SU-DHL-6 (cell line): ENCODE data around the gene WIPI1.

Experiments
- H2AFZ ChIP-seq: fragments of 200-600 bp; sonication (generic); 2 replicates; pipeline ENCODE4 v1.6.1; 2014; ENCODE audit warnings: low read depth, mild to moderate bottlenecking, moderate library complexity, mixed read lengths, antibody characterized with exemption, low read length; ENCODE audit not compliant: severe bottlenecking
- H3F3A ChIP-seq: fragments of 200-600 bp; shearing (Covaris generic); 2 replicates; pipeline ENCODE4 v1.6.0; 2016; ENCODE audit warnings: antibody characterized with exemption, mild to moderate bottlenecking; ENCODE audit not compliant: insufficient read depth
- H3K27ac ChIP-seq: fragments of 200-600 bp; sonication (generic); 2 replicates; pipeline ENCODE4 v1.5.1; 2016; ENCODE audit warnings: low read depth, mild to moderate bottlenecking, low read length, moderate library complexity, mixed read lengths
- H3K27me3 ChIP-seq: fragments of 200-600 bp; sonication (generic), shearing (Covaris generic); 2 replicates; pipeline ENCODE4 v1.6.0; 2014; ENCODE audit warnings: mild to moderate bottlenecking, low read length
- H3K36me3 ChIP-seq: fragments of 200-600 bp; sonication (generic); 2 replicates; pipeline ENCODE4 v1.6.1; 2014; ENCODE audit warnings: mild to moderate bottlenecking, low read length, mixed read lengths
- H3K4me2 ChIP-seq: fragments of 300-600, 200-600 bp; shearing (Covaris generic), sonication (generic); 2 replicates; pipeline ENCODE4 v1.6.0; 2014; ENCODE audit warnings: low read length, low read depth, mild to moderate bottlenecking; ENCODE audit not compliant: poor library complexity, severe bottlenecking
- H3K4me3 ChIP-seq: fragments of 200-600 bp; sonication (generic); 2 replicates; pipeline ENCODE4 v1.5.1; 2014; ENCODE audit warnings: antibody characterized with exemption, low read length, mild to moderate bottlenecking, mixed read lengths; ENCODE audit not compliant: insufficient read depth, poor library complexity, severe bottlenecking
- H3K79me2 ChIP-seq: fragments of 200-600 bp; sonication (generic); 2 replicates; pipeline ENCODE4 v1.6.1; 2014; ENCODE audit warnings: mild to moderate bottlenecking, low read length, moderate library complexity; ENCODE audit not compliant: insufficient read depth
- H3K9ac ChIP-seq: fragments of 200-600 bp; sonication (generic); 2 replicates; pipeline ENCODE4 v1.7.0; 2014; ENCODE audit warnings: mild to moderate bottlenecking, low read length
- H3K9me2 ChIP-seq: fragments of 200-600 bp; sonication (generic); replicated peaks from 2 replicates; pipeline ENCODE4 v1.6.1; 2014; ENCODE audit warnings: low read length; ENCODE audit not compliant: insufficient read depth
- H3K9me3 ChIP-seq: fragments of 200-600 bp; sonication (generic); 2 replicates; pipeline ENCODE4 v1.6.1; 2014; ENCODE audit warnings: low read length, mixed read lengths; ENCODE audit not compliant: insufficient read depth
- H4K20me1 ChIP-seq: fragments of 200-600 bp; sonication (generic); 2 replicates; pipeline ENCODE4 v1.6.1; 2014; ENCODE audit warnings: low read depth, mild to moderate bottlenecking, antibody characterized with exemption, low read length, moderate library complexity, mixed read lengths
- EZH2phosphoT487 ChIP-seq: fragments of 200-600 bp; sonication (generic), shearing (Covaris generic); conservative IDR thresholded peaks from 2 replicates; pipeline ENCODE4 v1.6.1; 2018; ENCODE audit warnings: mild to moderate bottlenecking, antibody characterized with exemption, low read length, moderate library complexity, mixed read lengths
- TF ChIP-seq, protein P1 (sequence below): fragments of 200-600 bp; sonication (generic); IDR thresholded peaks from one replicate; pipeline ENCODE4 v1.5.1; 2017; ENCODE audit warnings: antibody characterized with exemption, mild to moderate bottlenecking, low read length, moderate library complexity; ENCODE audit not compliant: insufficient read depth, poor library complexity, severe bottlenecking

The WIPI1 gene

DNA sequence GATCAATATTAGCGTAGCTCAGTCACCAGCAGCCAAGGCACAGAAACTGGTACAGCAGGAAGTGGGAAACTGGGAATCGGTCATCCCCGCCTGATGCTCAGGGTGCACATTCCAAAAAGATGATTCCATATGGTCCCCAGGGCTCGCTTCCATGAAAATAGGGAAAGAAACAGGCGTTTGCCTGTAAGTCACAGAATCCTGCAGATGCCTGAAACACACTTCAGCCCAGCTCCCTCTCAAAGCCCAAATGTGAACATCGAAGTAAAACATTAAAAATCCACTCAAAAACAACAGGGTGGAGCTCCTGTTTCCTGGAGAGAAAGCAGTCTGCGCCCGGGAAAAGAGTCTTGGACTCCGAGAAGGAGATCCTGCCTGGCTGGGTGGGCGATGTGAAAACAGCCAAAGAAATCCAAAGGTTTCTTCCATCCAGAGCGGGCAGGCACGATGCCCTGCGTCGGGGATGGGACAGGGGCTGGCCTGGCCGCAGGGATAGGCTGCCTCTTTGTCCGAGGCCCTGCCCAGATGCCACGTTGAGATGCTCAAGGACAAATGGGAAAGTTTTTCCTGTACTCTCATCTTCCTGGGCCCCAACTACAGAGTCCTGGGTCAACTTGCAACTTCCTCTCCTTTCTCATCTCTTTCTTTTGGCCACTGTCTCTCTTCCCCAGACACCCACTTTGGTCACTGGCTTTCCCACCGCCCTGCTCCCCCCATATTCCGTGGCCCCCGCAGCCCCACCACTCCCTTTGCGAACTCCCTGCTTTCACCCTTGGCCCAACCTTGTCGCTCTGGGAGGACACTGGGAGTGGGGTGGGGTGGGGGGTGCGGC is 743 bp downstream of the WIPI1 start:
- Histone ChIP-seq H3K27ac (no peak overlapping the region), H3K79me2 (no peaks in the 10 kb centered on the region)

DNA sequence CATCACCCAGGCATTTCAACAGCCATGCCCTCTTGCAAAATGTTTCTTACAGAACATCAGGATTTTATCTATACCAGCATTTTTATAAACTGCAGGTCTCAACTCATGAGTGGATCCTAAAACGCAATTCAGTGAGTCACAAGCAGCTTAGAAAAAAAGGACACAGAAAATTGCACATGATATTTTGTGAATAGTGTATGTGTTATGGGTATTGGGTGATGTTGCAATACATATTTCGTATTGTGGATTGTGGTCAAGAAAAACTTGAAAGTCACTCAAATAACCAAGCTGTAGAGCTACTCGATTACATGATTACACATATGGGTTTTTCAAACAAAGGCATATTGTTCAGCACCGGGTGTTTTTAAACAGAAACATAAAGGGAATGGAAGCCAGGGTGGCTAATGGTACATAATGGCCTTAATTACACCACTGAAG is 1.4 kb downstream of the WIPI1 start:
- TF ChIP-seq EZH2phosphoT487: no peak
- TF ChIP-seq, protein P1, sequence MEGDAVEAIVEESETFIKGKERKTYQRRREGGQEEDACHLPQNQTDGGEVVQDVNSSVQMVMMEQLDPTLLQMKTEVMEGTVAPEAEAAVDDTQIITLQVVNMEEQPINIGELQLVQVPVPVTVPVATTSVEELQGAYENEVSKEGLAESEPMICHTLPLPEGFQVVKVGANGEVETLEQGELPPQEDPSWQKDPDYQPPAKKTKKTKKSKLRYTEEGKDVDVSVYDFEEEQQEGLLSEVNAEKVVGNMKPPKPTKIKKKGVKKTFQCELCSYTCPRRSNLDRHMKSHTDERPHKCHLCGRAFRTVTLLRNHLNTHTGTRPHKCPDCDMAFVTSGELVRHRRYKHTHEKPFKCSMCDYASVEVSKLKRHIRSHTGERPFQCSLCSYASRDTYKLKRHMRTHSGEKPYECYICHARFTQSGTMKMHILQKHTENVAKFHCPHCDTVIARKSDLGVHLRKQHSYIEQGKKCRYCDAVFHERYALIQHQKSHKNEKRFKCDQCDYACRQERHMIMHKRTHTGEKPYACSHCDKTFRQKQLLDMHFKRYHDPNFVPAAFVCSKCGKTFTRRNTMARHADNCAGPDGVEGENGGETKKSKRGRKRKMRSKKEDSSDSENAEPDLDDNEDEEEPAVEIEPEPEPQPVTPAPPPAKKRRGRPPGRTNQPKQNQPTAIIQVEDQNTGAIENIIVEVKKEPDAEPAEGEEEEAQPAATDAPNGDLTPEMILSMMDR: no peak
- H3K36me3 ChIP-seq: no peaks in the 10 kb centered on the region
- no peaks in the 10 kb centered on the region for H3K27me3 ChIP-seq
- H2AFZ ChIP-seq: no peak overlapping the region
- H3K4me3 ChIP-seq: no peak overlapping the region
- no peak overlapping the region for H3K4me2 ChIP-seq
- peaks cover 7% of the 10 kb centered on the region; the same call in 1 of the 2 replicates for H3F3A ChIP-seq
- H3K9ac ChIP-seq: no peak overlapping the region
- no peaks in the 10 kb centered on the region for H3K9me3 ChIP-seq
- H4K20me1 ChIP-seq: no peaks in the 10 kb centered on the region
- no peak overlapping the region for H3K27ac ChIP-seq
- no peaks in the 10 kb centered on the region for H3K79me2 ChIP-seq
- H3K9me2 ChIP-seq: no peaks in the 10 kb centered on the region

More for the DNA sequence above, 743 bp downstream of the WIPI1 start:
- Histone ChIP-seq H2AFZ (peak overlapping the region; percentile 32), H3K4me2 (peak overlapping the region; percentile 61), H3K9me3 (no peaks in the 10 kb centered on the region), H3K4me3 (peak overlapping the region; percentile 62), H3K9ac (peak overlapping the region; percentile 52), H3K36me3 (no peaks in the 10 kb centered on the region), H3F3A (peaks cover 7% of the 10 kb centered on the region; the same call in 1 of the 2 replicates), H3K9me2 (no peaks in the 10 kb centered on the region), H3K27me3 (no peaks in the 10 kb centered on the region), H4K20me1 (no peaks in the 10 kb centered on the region)
- TF ChIP-seq EZH2phosphoT487: no peak
- TF ChIP-seq, protein P1: no peak

DNA sequence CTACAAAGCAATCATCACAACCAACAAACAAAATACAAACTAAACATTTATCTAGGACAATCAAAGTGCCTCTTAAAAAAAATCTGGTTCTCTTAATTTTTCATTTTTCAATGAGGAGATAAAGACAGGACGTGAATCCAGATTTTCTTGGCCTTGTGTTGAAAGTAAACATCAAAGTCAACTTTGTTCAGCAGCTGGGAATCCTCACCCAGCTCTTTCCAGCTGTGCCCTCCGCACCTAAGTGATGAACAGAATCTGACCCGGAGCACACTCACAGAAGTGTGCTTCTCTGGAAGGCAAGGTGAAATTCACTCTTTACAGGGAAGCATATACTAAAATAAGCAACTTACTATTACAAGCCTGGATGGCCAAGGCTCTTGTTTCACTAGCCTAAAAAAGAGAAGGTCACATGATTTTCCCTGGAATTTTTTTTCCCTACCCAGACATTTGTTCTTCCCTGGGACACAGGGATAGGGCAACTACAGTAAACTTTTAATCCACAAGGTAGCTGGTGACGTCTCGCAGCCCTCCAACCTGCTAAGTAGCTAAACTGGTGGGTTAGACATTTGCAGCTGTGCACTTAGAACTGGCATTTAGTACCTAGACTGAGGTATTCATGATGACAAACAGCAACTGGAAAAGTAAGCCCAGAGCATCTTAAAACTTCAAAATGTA is 3.2 kb downstream of the WIPI1 start:
- Histone ChIP-seq H3K9ac (no peak overlapping the region), H3K79me2 (no peaks in the 10 kb centered on the region), H3K4me3 (no peak overlapping the region), H3F3A (peaks cover 7% of the 10 kb centered on the region; the same call in 1 of the 2 replicates), H3K27ac (no peak overlapping the region), H3K9me2 (no peaks in the 10 kb centered on the region), H3K4me2 (no peak overlapping the region), H4K20me1 (no peaks in the 10 kb centered on the region), H2AFZ (no peak overlapping the region), H3K36me3 (no peaks in the 10 kb centered on the region), H3K27me3 (no peaks in the 10 kb centered on the region), H3K9me3 (no peaks in the 10 kb centered on the region)
- TF ChIP-seq EZH2phosphoT487: no peak
- TF ChIP-seq, protein P1: no peak
